Middle frontal gyrus (tissue), 1 donor: ENCODE results near the gene CDK5RAP1.
"Not testable (repeated sequence)": the region's sequence is repeated elsewhere in the genome, so short reads cannot be mapped to it uniquely, and the experiment has no call there.

Source experiments
- DNase-seq: peaks from one replicate; pipeline ENCODE4 v3.0.0-alpha.2; 2015; ENCODE audit warnings: low spot score; ENCODE audit errors: extremely low spot score

Gene CDK5RAP1

DNA sequence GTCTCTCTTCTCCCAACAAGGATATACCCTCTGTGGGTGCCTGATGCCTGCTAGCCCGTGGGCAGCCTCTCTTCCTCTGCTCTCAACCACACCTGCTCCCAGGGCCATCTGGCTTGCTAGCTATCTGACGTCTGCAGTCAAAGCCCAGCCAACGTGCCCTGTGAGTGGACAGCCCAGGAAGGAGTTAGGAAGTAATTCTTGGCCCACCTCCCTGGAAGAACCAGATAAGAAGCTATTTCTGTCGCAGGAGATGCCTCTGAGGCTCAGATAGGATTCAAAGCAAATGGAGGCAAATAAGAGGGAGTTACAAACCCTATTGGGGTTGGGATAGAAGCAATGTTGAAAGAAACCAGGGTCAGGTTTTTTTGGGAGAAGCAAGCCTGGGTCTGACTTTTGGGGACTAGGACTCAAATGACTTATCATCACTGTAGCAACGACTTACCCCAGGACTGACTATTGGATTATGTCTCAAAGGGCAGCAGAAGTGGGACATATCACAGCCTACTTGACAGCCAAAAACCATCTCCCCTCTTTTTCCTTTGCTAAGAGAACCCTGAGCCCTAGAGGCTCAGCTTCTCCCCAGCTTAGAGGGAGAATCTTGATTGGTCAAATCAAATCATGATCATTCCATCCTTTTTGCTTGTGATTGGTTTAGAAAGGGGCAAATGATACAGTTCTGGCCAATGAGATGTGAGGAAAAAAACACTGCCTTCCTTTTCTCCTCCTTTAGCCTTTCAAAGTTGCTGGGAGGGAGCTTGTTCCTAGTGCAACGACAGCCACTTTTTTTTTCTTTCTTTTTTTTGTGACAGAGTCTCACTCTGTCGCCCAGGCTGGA, 18.0 kb upstream of the CDK5RAP1 start:
- no peak for DNase-seq

DNA sequence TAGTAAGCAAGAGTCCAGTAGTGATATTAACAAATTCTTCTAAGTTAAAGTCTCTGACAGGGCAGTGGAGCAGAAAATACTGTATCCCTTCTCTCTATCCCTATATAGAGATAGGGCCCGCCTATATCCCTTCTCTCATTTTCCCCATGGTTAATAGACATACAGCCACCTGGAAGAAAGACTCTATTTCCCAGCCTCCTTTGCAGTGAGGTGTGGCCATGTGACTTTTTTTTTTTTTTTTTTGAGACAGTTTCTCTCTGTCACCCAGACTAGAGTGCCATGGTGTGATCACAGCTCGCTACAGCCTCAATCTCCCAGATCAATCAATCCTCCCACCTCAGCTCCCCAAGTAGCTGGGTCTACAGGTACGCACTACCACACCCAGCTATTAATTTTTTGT, 16.7 kb upstream of the CDK5RAP1 start:
- DNase-seq = no peak

- no peak for DNase-seq
Observed at GRCh38 chr20:33415948-33416347, 14.6 kb upstream of the CDK5RAP1 start.

- DNase-seq = no peak
Observed at GRCh38 chr20:33412484-33412838, 11.1 kb upstream of the CDK5RAP1 start.

- no peak for DNase-seq
Observed at GRCh38 chr20:33411711-33412483, 10.6 kb upstream of the CDK5RAP1 start.

- peak; percentile 36 for DNase-seq
Observed at GRCh38 chr20:33411242-33411641, 9.9 kb upstream of the CDK5RAP1 start.

GRCh38 chr20:33410081-33410742, 8.9 kb upstream of the CDK5RAP1 start:
- DNase-seq = no peak

GRCh38 chr20:33408716-33409654, 7.7 kb upstream of the CDK5RAP1 start:
- peak; percentile 36 for DNase-seq

DNA sequence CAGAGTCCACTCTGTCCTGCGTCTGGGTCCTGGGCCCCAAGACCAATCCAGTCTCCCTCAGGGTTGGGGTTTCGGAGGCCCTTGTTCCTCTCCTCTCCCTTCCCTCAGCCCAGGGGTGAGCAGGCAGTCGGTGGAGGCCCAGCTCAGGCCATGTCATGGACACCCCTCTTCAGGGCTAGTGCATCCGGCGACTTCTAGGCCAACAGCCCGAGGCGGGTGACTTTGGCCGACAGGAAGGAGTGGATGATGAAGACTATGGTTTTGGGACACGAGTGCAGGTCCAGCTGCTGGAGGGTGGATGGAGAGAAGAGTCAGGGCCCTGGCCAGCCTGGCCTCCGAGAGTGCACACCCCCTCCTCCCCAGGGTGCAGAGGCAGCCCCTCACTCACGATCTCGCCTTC, 7.0 kb upstream of the CDK5RAP1 start:
- DNase-seq = no peak

DNA sequence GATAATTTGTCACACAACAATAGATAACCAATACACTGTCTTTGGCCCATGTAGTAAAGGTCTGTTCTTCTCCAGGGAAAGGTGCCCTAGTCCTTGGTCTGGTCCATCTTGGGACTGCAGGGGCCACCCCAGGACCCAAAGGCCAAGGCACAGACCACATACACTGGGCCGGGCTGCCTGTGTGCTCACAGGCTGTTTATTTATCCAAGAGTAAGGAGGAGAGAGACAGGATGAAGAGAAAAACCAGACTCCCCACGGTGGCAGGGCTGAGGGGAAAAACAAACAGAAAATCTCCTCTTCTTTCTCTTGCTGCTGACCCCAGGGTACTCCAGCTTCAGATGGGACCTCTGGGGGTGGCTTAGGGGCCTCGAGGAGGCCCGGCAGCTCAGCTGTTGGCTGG, 6.5 kb upstream of the CDK5RAP1 start:
- DNase-seq = no peak

GRCh38 chr20:33407251-33407650, 5.9 kb upstream of the CDK5RAP1 start:
- DNase-seq = no peak

DNA sequence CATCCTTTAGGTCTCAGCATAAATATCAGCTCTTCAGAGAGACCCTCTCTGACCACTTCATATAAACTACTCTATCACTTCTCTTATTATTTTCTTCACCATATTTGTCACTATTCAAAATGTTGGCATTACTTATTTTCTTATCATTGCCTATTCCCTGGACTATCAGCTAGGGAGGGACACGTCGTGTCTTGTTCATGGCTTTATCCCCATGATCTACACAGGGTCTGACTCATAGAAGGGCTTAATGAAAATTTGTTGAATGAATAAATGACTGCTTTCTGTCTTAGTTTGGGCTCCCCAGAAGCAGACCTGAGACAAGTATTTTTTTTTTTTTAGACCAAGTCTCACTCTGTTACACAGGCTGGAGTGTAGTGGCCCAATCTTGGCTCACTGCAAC, 3.0 kb upstream of the CDK5RAP1 start:
- DNase-seq = no peak

DNA sequence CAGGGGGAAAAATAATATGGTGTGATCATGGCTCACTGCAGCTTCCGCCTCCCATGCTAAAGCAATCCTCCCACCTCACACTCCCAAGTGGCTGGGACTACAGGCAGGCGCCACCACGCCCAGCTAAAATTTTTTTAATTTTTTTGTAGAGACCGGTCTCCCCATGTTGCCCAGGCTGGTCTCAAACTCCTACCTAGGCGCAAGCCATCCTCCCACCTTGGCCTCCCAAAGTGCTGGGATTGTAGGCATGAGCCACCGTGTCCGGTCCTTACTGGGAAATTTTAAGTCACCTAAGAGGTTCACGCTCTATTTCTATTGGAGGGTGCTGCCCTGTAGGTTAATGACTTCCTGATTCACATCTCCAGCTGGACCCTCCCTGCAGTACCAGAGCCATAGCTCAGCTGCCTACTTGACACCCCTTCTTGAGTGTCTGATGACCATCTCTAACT, 626 bp upstream of the CDK5RAP1 start:
- DNase-seq = no peak

DNA sequence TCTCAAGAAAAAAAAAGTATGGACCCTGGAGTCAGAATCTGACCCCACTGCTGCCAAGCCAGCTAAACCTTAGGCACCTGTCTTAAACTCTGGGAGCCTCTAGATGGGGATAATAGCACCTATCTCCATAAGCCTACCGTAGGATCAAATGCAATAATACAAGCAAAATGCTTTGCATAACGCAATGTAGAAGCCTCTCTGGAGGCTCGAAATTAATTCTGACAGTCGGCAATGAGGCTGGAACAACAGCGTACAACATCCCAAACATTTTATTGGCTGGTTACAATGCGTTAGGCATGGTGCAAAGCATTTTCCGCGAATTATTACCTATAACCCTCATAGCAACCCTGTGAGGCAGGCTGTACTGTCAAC, 521 bp downstream of the CDK5RAP1 start:
- no peak for DNase-seq

GRCh38 chr20:33399924-33400323, 1.4 kb downstream of the CDK5RAP1 start:
- no peak for DNase-seq

DNA sequence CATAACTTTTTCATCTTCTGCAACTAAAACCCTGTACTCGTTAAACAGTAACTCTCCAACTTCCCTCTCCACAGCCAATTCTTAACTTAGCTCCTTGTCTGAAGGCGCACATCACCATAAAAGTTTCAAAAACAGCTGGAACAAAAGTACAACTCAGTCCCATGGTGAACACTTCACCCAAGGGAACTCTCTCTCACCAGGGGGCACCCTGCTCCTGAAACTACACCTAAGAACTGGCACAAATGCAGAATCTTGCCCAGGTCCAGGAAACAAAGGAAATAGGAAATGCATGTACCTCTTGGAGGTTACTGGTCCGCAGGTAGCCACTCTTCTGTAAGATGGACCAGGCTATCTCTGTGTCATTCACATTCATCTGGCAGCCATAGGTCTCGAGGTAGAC, 6.6 kb downstream of the CDK5RAP1 start:
- no peak for DNase-seq

- no peak for DNase-seq
Observed at GRCh38 chr20:33393609-33394008, 7.7 kb downstream of the CDK5RAP1 start.

DNA sequence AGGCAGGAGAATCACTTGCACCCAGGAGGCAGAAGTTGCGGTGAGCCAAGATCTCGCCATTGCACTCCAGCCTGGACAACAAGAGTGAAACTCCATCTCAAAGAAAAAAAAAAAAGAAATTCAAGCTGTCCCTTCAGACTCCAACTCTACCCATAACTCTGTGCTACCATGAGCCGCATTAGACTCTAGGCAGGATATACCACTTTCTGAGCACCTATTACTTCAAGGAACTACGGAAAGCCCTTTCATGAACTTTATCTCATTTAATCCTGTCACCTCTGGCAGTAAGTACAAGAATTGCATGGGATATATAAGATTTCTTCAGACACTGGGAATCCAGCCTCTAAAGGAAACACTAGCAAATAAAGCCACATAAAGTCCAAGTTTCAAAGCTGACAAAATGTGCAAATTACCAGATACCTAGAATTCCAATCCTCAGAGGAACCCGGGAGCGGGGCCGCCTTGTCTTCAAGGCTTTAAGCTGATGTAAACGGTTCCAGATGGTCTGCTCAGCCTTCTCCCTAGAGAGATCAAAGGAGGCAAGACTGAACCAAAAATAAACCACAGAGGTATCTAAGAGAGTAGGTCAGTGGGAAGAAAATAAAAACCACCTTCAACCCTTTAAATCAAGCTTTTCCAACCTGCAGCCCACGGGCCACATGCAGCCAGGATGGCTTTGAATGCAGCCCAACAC, 9.4 kb downstream of the CDK5RAP1 start:
- no peak for DNase-seq

DNA sequence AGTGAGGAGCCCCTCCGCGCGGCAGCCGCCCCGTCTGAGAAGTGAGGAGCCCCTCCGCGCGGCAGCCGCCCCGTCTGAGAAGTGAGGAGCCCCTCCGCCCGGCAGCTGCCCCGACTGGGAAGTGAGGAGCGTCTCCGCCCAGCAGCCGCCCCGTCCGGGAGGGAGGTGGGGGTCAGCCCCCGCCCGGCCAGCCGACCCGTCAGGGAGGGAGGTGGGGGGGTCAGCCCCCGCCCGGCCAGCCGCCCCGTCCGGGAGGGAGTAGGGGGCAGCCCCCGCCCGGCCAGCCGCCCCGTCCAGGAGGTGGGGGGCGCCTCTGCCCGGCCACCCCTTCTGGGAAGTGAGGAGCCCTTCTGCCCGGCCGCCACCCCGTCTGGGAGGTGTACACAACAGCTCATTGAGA, 12.0 kb downstream of the CDK5RAP1 start:
- DNase-seq = not testable (repeated sequence)

GRCh38 chr20:33388268-33388667, 13.1 kb downstream of the CDK5RAP1 start:
- DNase-seq = no peak

DNA sequence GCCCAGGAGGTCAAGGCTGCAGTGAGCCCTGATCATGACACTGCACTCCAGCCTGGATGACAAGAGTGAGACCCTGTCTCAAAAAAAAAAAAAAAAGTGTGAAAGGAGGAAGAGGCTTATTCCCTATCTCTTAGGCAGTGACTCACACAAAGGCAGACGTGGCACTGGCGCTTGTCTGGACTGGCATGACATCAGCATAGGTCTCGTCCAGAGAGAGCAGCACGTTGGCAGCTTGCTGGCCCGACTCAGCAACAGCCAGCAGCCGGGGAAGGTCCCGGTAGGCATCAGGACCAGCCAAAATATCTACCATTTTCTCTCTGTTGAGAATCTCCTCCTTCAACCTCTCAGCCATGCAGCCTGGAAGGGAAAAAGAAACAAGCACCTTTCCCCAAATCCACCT, 14.1 kb downstream of the CDK5RAP1 start:
- no peak for DNase-seq
